PC-3 (cell line): ENCODE data around the gene TSPEAR.

Source experiments
- CTCF ChIP-seq: fragments of 300-600 bp; sonication (generic); conservative IDR thresholded peaks from 2 replicates; pipeline ENCODE4 v1.5.1; 2017; ENCODE audit warnings: antibody characterized with exemption, low read depth, mild to moderate bottlenecking, low read length
- EZH2 ChIP-seq: fragments of 300-600 bp; sonication (generic); IDR thresholded peaks from one replicate; pipeline ENCODE4 v1.6.1; 2017; ENCODE audit warnings: antibody characterized with exemption, mild to moderate bottlenecking, low read length; ENCODE audit not compliant: unreplicated experiment
- EZH2phosphoT487 ChIP-seq: fragments of 300-600 bp; sonication (generic); IDR thresholded peaks from 2 replicates; pipeline ENCODE4 v1.6.1; 2018; ENCODE audit warnings: mild to moderate bottlenecking, antibody characterized with exemption, low read length, borderline replicate concordance

GRCh38 chr21:44518686-44519085 is 192.7 kb downstream of the TSPEAR start:
- TF ChIP-seq EZH2 (no peak), CTCF (no peak), EZH2phosphoT487 (no peak)
